Measurements from ENCODE around the gene PLD1.

Gene PLD1

DNA sequence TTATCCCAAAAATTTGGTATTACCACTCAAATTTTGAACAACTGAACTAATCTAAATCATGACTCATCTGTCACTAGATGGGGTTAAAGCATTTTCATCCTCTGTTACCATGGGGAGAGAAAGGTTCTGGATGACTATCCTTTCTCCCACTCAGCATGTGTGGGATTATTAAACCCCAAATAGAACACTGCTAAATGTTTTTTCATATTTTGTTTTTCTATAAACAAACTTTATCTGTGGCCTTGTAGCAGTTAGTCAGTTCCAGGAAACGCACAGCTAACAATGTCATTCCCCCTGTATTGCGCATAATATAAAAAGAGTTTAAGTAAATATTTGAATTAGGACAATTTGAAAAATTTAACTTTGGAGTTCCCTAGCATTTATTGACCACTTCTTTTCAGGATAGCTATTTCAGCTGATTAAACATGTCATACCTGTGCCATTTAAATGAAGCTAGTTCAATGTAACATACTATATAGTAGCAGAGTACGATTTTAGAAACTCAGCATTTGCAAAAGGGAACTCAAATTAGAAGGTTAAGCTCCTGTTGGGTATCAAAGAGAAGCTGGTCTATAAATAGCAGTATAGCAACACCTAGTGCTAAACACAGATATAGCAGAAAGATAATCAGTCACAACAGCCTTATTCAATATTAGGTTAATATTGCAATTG is 23.6 kb upstream of the PLD1 start:
- TF ChIP-seq GABPA (IDR thresholded peaks at IDR 0.05; ENCODE audit: low read depth) (no peak), SPI1 (IDR thresholded peaks at IDR 0.05; ENCODE audit: borderline replicate concordance, low read depth) (peak; percentile 46; the same call in 1 of the 2 replicates), POLR2AphosphoS5 (IDR thresholded peaks at IDR 0.05; ENCODE audit: low read depth) (no peak)
- TF ChIP-seq, protein P1, sequence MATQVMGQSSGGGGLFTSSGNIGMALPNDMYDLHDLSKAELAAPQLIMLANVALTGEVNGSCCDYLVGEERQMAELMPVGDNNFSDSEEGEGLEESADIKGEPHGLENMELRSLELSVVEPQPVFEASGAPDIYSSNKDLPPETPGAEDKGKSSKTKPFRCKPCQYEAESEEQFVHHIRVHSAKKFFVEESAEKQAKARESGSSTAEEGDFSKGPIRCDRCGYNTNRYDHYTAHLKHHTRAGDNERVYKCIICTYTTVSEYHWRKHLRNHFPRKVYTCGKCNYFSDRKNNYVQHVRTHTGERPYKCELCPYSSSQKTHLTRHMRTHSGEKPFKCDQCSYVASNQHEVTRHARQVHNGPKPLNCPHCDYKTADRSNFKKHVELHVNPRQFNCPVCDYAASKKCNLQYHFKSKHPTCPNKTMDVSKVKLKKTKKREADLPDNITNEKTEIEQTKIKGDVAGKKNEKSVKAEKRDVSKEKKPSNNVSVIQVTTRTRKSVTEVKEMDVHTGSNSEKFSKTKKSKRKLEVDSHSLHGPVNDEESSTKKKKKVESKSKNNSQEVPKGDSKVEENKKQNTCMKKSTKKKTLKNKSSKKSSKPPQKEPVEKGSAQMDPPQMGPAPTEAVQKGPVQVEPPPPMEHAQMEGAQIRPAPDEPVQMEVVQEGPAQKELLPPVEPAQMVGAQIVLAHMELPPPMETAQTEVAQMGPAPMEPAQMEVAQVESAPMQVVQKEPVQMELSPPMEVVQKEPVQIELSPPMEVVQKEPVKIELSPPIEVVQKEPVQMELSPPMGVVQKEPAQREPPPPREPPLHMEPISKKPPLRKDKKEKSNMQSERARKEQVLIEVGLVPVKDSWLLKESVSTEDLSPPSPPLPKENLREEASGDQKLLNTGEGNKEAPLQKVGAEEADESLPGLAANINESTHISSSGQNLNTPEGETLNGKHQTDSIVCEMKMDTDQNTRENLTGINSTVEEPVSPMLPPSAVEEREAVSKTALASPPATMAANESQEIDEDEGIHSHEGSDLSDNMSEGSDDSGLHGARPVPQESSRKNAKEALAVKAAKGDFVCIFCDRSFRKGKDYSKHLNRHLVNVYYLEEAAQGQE (IDR thresholded peaks at IDR 0.05; ENCODE audit: insufficient replicate concordance, low read depth), result no peak
- TF ChIP-seq, protein P2, sequence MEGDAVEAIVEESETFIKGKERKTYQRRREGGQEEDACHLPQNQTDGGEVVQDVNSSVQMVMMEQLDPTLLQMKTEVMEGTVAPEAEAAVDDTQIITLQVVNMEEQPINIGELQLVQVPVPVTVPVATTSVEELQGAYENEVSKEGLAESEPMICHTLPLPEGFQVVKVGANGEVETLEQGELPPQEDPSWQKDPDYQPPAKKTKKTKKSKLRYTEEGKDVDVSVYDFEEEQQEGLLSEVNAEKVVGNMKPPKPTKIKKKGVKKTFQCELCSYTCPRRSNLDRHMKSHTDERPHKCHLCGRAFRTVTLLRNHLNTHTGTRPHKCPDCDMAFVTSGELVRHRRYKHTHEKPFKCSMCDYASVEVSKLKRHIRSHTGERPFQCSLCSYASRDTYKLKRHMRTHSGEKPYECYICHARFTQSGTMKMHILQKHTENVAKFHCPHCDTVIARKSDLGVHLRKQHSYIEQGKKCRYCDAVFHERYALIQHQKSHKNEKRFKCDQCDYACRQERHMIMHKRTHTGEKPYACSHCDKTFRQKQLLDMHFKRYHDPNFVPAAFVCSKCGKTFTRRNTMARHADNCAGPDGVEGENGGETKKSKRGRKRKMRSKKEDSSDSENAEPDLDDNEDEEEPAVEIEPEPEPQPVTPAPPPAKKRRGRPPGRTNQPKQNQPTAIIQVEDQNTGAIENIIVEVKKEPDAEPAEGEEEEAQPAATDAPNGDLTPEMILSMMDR (IDR thresholded peaks at IDR 0.05; ENCODE audit: insufficient read depth, low read length), result peak; percentile 59
- Histone ChIP-seq H3K27ac (replicated peaks) (peak overlapping the region; percentile 49; the same call in 1 of the 2 replicates), H3K4me3 (replicated peaks; ENCODE audit: insufficient read depth, low read length) (no peak overlapping the region), H3K27me3 (ENCODE audit: insufficient read depth, poor library complexity, severe bottlenecking) (no peaks in the 10 kb centered on the region)
- no peak for DNase-seq (ENCODE audit: low read depth in 1 of 2, low spot score in 1 of 2)

DNA sequence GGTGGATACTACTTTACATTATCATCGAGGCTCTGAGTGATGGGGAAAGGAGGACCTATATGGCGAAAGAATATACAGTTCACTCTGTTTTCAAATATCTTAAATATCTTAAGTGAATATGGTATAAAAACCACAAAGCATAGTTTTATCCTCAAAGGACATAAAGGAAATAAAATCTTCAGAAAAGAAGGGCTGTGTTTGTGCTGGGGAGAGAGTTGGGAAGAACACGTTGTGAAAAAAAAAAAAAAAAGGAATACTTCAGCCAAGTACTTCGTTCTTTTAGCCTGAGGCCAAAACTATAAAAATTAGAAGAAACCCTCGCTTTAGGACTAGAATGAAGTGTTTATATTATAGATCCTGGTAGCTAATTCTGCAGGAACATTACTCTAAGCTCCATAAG is 22.7 kb upstream of the PLD1 start:
- TF ChIP-seq POLR2AphosphoS5 (IDR thresholded peaks at IDR 0.05; ENCODE audit: low read depth), result no peak
- no peak for TF ChIP-seq GABPA (IDR thresholded peaks at IDR 0.05; ENCODE audit: low read depth)
- TF ChIP-seq SPI1 (IDR thresholded peaks at IDR 0.05; ENCODE audit: borderline replicate concordance, low read depth), result no peak
- TF ChIP-seq, protein P2 (IDR thresholded peaks at IDR 0.05; ENCODE audit: insufficient read depth, low read length), result no peak
- TF ChIP-seq, protein P1 (IDR thresholded peaks at IDR 0.05; ENCODE audit: insufficient replicate concordance, low read depth), result no peak
- Histone ChIP-seq H3K27me3 (ENCODE audit: insufficient read depth, poor library complexity, severe bottlenecking) (no peaks in the 10 kb centered on the region), H3K27ac (replicated peaks) (no peak overlapping the region), H3K4me3 (replicated peaks; ENCODE audit: insufficient read depth, low read length) (no peak overlapping the region)
- DNase-seq (ENCODE audit: low read depth in 1 of 2, low spot score in 1 of 2), result no peak

DNA sequence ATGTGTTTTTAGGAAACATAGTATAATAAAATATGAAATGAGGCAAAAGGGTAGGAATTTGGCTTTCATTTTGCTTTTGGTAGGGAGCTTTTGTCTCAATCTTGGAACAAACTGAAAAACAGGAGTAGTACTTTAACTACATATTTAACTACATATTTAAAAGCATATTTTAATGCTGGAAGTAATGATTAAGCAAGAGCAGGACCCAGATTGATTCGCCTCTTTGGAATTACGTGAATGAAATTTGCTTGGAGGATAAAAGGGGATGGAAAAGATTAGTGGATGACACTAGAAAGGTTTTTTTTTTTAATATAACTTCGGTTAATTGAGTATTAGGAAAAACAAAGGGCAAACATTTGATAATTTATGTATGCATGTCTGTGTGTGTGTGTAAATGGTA is 21.7 kb upstream of the PLD1 start:
- DNase-seq (ENCODE audit: low read depth in 1 of 2, low spot score in 1 of 2), result no peak
- no peaks in the 10 kb centered on the region for H3K27me3 ChIP-seq (ENCODE audit: insufficient read depth, poor library complexity, severe bottlenecking)
- H3K4me3 ChIP-seq (replicated peaks; ENCODE audit: insufficient read depth, low read length), result no peak overlapping the region
- TF ChIP-seq POLR2AphosphoS5 (IDR thresholded peaks at IDR 0.05; ENCODE audit: low read depth) (no peak), GABPA (IDR thresholded peaks at IDR 0.05; ENCODE audit: low read depth) (no peak), SPI1 (IDR thresholded peaks at IDR 0.05; ENCODE audit: borderline replicate concordance, low read depth) (no peak)
- TF ChIP-seq, protein P1 (IDR thresholded peaks at IDR 0.05; ENCODE audit: insufficient replicate concordance, low read depth), result no peak
- TF ChIP-seq, protein P2 (IDR thresholded peaks at IDR 0.05; ENCODE audit: insufficient read depth, low read length), result no peak
- no peak overlapping the region for H3K27ac ChIP-seq (replicated peaks)

Data from HL-60 (cell line).